Measurements from ENCODE around the gene PDZK1IP1.

- TF ChIP-seq CTCF (conservative IDR thresholded peaks at IDR 0.05; ENCODE audit: low read length) = no peak
- no peak for TF ChIP-seq EZH2phosphoT487 (IDR thresholded peaks at IDR 0.05; ENCODE audit: borderline replicate concordance)
Measured at GRCh38 chr1:47160716-47161115, 29.1 kb downstream of the PDZK1IP1 start.
